ENCODE results near the gene STUB1. TPM values are rescaled to one million over a fixed set of nuclear protein-coding genes. Genes with fewer than 3 reads are reported as not detected.

The STUB1 gene
- total and polyA plus RNA-seq, 2 of the 8 experiments (the other 6 are each of a cell fraction or from before 2014, with no cell fraction given): 89.9 to 103 TPM

GRCh38 chr16:686459-687260, 6.5 kb downstream of the STUB1 start:
- Histone ChIP-seq H3K9me3 (ENCODE audit: insufficient read depth in 2 of 2, low read depth in 1 of 2, low read length in 1 of 2) (no peaks in the 10 kb centered on the region), H2BK15ac (ENCODE audit: low read length) (no peak overlapping the region), H2BK120ac (replicated peaks; ENCODE audit: low read depth, low read length) (no peak overlapping the region), H3K4me3 (ENCODE audit: extremely low read depth in 1 of 4, insufficient read depth in 2 of 4, low read depth in 3 of 4, low read length in 4 of 4) (no peak overlapping the region), H3K79me2 (ENCODE audit: control insufficient read depth in 1 of 2, insufficient read depth in 2 of 2, low read length in 2 of 2) (peaks cover 0 to 4% of the 10 kb centered on the region in 2 experiments; a peak in 1 of 4 replicates), H2BK5ac (ENCODE audit: low read depth, low read length) (no peak overlapping the region), H3K14ac (ENCODE audit: insufficient read length) (no peak overlapping the region), H3K4ac (replicated peaks; ENCODE audit: insufficient read length, low read depth, low read length) (no peak overlapping the region), H3K27ac (ENCODE audit: low read depth, low read length) (no peak overlapping the region), H2AK5ac (ENCODE audit: low read depth, low read length) (no peak overlapping the region), H3K4me1 (replicated peaks in 1 of 4; ENCODE audit: control insufficient read depth in 3 of 4, insufficient read depth in 4 of 4, low read length in 3 of 4) (peaks cover 0 to 15% (median 10%) of the 10 kb centered on the region in 4 experiments; a peak in 5 of 7 replicates), H3K36me3 (ENCODE audit: control insufficient read depth in 2 of 4, insufficient read depth in 4 of 4, low read length in 3 of 4) (peaks cover 4 to 27% (median 13%) of the 10 kb centered on the region in 4 experiments; a peak in 7 of 8 replicates), H3K18ac (ENCODE audit: extremely low read depth, low read length) (no peak overlapping the region), H3K4me2 (ENCODE audit: insufficient read depth in 1 of 2, low read depth in 2 of 2, low read length in 2 of 2) (no peak overlapping the region), H2AFZ (ENCODE audit: low read length) (no peak overlapping the region), H4K8ac (ENCODE audit: extremely low read depth, insufficient read depth, low read length) (no peak overlapping the region; the same call in 1 of the 2 replicates), H3K23me2 (ENCODE audit: low read depth, low read length) (peaks cover 12% of the 10 kb centered on the region), H3K9ac (replicated peaks in 1 of 4; ENCODE audit: extremely low read depth in 1 of 4, low read depth in 3 of 4, low read length in 3 of 4) (no peak overlapping the region), H3K56ac (replicated peaks; ENCODE audit: insufficient read length, low read depth, low read length) (no peak overlapping the region), H4K20me1 (replicated peaks in 1 of 2; ENCODE audit: control insufficient read depth in 1 of 2, insufficient read depth in 2 of 2, low read length in 2 of 2) (peaks cover 4 to 26% of the 10 kb centered on the region in 2 experiments), H4K5ac (ENCODE audit: insufficient read length, low read depth, low read length) (no peak overlapping the region), H3K79me1 (ENCODE audit: low read depth, low read length) (peaks cover 4% of the 10 kb centered on the region), H4K91ac (replicated peaks; ENCODE audit: insufficient read length, low read length) (no peak overlapping the region), H3K23ac (ENCODE audit: insufficient read length) (no peak overlapping the region), H3K27me3 (replicated peaks in 1 of 4; ENCODE audit: control insufficient read depth in 3 of 4, extremely low read depth in 1 of 4, insufficient read depth in 3 of 4, low read length in 3 of 4) (peaks cover 0 to 5% (median 2%) of the 10 kb centered on the region in 4 experiments; a peak in 1 of 7 replicates), H2BK12ac (ENCODE audit: low read depth, low read length) (no peak overlapping the region), H2BK20ac (ENCODE audit: low read length) (no peak overlapping the region)
- DNase-seq (ENCODE audit: low read depth in 1 of 2, low spot score in 2 of 2): no peak
- ChIA-PET POLR2A (ENCODE audit: partially characterized antibody) (interaction anchor here (0.8 to 2.5 kb wide), 12 partner anchors 9 to 98 kb away, joined by 3 to 6 read pairs (median 4); partner anchors contain the start of genes RHBDL1 and RHOT2), CTCF (ENCODE audit: partially characterized antibody) (interaction anchor here (0.6 to 6.0 kb wide), 20 partner anchors 9 to 316 kb away, joined by 3 to 75 read pairs (median 3); partner anchors contain the start of genes FBXL16, RHBDL1, RHOT2 and WDR90)
- no peak for FAIRE-seq
- WGBS, 2 experiments (ENCODE audit: extremely low coverage in 1 of 2, insufficient coverage in 1 of 2, insufficient read length in 1 of 2, insufficient replicate concordance in 2 of 2, low coverage in 1 of 2, low lambda C conversion rate in 2 of 2, missing lambda C conversion rate in 1 of 2): 96% methylated on average over 43 of the region's 51 CpGs; no CpG with 5 or more reads in 1 of the 2 experiments
- TF ChIP-seq EZH2 (IDR thresholded peaks at IDR 0.05; ENCODE audit: low read depth, low read length, severe bottlenecking) (no peak), CHD1 (IDR thresholded peaks at IDR 0.05; ENCODE audit: low read depth, low read length) (no peak), TEAD4 (IDR thresholded peaks at IDR 0.05; ENCODE audit: low read depth, low read length) (no peak), SP4 (IDR thresholded peaks at IDR 0.05; ENCODE audit: low read length) (no peak), BCL11A (IDR thresholded peaks at IDR 0.05; ENCODE audit: low read depth in 2 of 2, low read length in 2 of 2) (no peak), SP1 (IDR thresholded peaks at IDR 0.05; ENCODE audit: low read depth, low read length) (no peak), FOSL1 (IDR thresholded peaks at IDR 0.05; ENCODE audit: insufficient read depth, low read depth, low read length) (no peak), HDAC6 (IDR thresholded peaks at IDR 0.05; ENCODE audit: low read depth, low read length) (no peak), CBX5 (IDR thresholded peaks at IDR 0.05; ENCODE audit: low read depth, low read length) (no peak), SAP30 (IDR thresholded peaks at IDR 0.05; ENCODE audit: insufficient read depth, insufficient replicate concordance, low read length) (no peak), GTF2F1 (IDR thresholded peaks at IDR 0.05; ENCODE audit: borderline replicate concordance, low read depth, low read length) (no peak), NRF1 (IDR thresholded peaks at IDR 0.05; ENCODE audit: low read depth, low read length) (no peak)
